HuH-7 (cell line): Measurements from ENCODE around the gene DHODH.
"Not testable (repeated sequence)": the region's sequence is repeated elsewhere in the genome, so short reads cannot be mapped to it uniquely, and the experiment has no call there.

ENCODE experiments used
- DNase-seq: peaks from one replicate; pipeline ENCODE4 v3.0.0; 2011; ENCODE audit warnings: low spot score

The DHODH gene

GRCh38 chr16:72008424-72009216 lies at the start of gene DHODH:
Gene DHODH, plus strand, starts transcription at chr16:72008744. Its CDS starts 21 bp downstream, at chr16:72008765.
- DNase-seq, result peak; percentile 99

GRCh38 chr16:71961066-71962039 lies 47.2 kb upstream of the DHODH start:
- DNase-seq, result peak; percentile 78

GRCh38 chr16:71963125-71963875 lies 45.2 kb upstream of the DHODH start:
- DNase-seq, result no peak

- no peak for DNase-seq
These were observed 43.3 kb upstream of the DHODH start for GRCh38 chr16:71965223-71965622.

- DNase-seq, result no peak
These were observed 41.6 kb upstream of the DHODH start for GRCh38 chr16:71966932-71967331.

- no peak for DNase-seq
These were observed 39.2 kb upstream of the DHODH start for GRCh38 chr16:71969353-71969752.

GRCh38 chr16:71971571-71971970 lies 37.0 kb upstream of the DHODH start:
- no peak for DNase-seq

- DNase-seq, result no peak
These were observed 36.2 kb upstream of the DHODH start for GRCh38 chr16:71972356-71972755.

- no peak for DNase-seq
These were observed 35.5 kb upstream of the DHODH start for GRCh38 chr16:71973001-71973400.

GRCh38 chr16:71974068-71974818 lies 34.3 kb upstream of the DHODH start:
- no peak for DNase-seq

GRCh38 chr16:71985262-71985974 lies 23.1 kb upstream of the DHODH start:
- no peak for DNase-seq

GRCh38 chr16:71986131-71986530 lies 22.4 kb upstream of the DHODH start:
- DNase-seq, result no peak

- no peak for DNase-seq
These were observed 13.5 kb upstream of the DHODH start for GRCh38 chr16:71995038-71995437.

- DNase-seq, result not testable (repeated sequence)
These were observed 11.0 kb upstream of the DHODH start for GRCh38 chr16:71997578-71997977.

- DNase-seq, result no peak
These were observed 7.2 kb upstream of the DHODH start for GRCh38 chr16:72001180-72001874.

- no peak for DNase-seq
These were observed 5.9 kb upstream of the DHODH start for GRCh38 chr16:72002619-72003018.

GRCh38 chr16:72008065-72008423 lies 500 bp upstream of the DHODH start:
- not testable (repeated sequence) for DNase-seq

- DNase-seq, result no peak
These were observed 1.2 kb downstream of the DHODH start for GRCh38 chr16:72009779-72010178.

- no peak for DNase-seq
These were observed 4.1 kb downstream of the DHODH start for GRCh38 chr16:72012607-72013006.

- DNase-seq, result no peak
These were observed 4.8 kb downstream of the DHODH start for GRCh38 chr16:72013389-72013788.
